ENCODE measurements around the gene FOXP3. TPM values are rescaled to one million over a fixed set of nuclear protein-coding genes. Genes with fewer than 3 reads are reported as not detected.

FOXP3 gene
- total and polyA plus RNA-seq, 2 of the 4 experiments (the other 2 are of a cell fraction) = 0.05 TPM; not detected in 1

DNA sequence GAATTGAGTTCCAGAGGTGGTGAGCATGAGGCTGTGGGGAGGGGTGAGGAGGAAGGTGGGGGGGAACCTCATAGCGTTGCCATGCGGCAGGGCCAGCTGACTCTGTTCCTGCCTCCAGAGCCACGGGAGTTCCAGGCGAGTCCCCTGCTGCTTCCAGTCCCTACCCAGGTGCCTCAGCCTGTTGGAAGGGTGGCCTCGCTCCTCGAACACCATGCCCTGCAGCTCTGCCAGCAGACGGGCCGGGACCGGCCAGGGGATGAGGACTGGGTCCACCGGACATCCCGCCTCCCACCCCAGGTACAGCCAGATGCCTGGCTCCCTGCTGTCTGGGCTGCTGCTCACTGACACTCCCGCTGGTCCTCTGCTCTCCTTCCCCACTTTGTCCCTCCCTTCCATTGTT lies 21.3 kb downstream of the FOXP3 start:
- in situ Hi-C loops (cut with MboI; ENCODE audit: low sequenced_read_pairs) = no loop called here
- dilution Hi-C loops (cut with HindIII; ENCODE audit: low sequenced_read_pairs, unreplicated experiment) = no loop called here
- ChIA-PET CTCF (no interaction called here), POLR2A (ENCODE audit: unreplicated experiment) (no interaction called here)
- H2AK9ac ChIP-seq (replicated peaks; ENCODE audit: low read depth, low read length, poor library complexity) = no peak overlapping the region
- H3K4me1 ChIP-seq (ENCODE audit: control insufficient read depth, insufficient read depth, low read length) = no peaks in the 10 kb centered on the region
- no peak overlapping the region for H3K23ac ChIP-seq (ENCODE audit: low read depth, low read length)
- no peak overlapping the region for H4K91ac ChIP-seq (ENCODE audit: insufficient read depth, low read depth, low read length)
- no peaks in the 10 kb centered on the region for H4K20me1 ChIP-seq (ENCODE audit: insufficient read depth, low read length)
- no peaks in the 10 kb centered on the region for H3K9me3 ChIP-seq (ENCODE audit: control insufficient read depth, insufficient read depth, low read length)
- no peak overlapping the region for H3K14ac ChIP-seq (replicated peaks; ENCODE audit: low read depth, low read length)
- no peak overlapping the region for H3K4me2 ChIP-seq (ENCODE audit: low read depth, low read length)
- no peak overlapping the region for H3K56ac ChIP-seq (ENCODE audit: extremely low read depth, insufficient read depth, low read length)
- H4K8ac ChIP-seq (ENCODE audit: low read depth in 2 of 2, low read length in 2 of 2) = no peak overlapping the region
- DNase-seq = no peak
- H2BK5ac ChIP-seq (ENCODE audit: low read depth, low read length, poor library complexity, severe bottlenecking) = no peak overlapping the region
- no peaks in the 10 kb centered on the region; the same call in 1 of the 2 replicates for H3K27me3 ChIP-seq (ENCODE audit: control insufficient read depth, insufficient read depth, low read length)
- no TSS peak for BruUV-seq (replicated peaks)
- no peak overlapping the region for H3K9ac ChIP-seq (ENCODE audit: low read depth, low read length)
- H2BK120ac ChIP-seq (ENCODE audit: low read depth, low read length) = no peak overlapping the region
- no peak overlapping the region for H2BK15ac ChIP-seq (ENCODE audit: low read depth, low read length)
- no peak overlapping the region for H3K27ac ChIP-seq (ENCODE audit: insufficient read depth, low read length)
- ATAC-seq (ENCODE audit: low read depth) = no peak
- no peaks in the 10 kb centered on the region for H3K9me1 ChIP-seq (ENCODE audit: insufficient read depth, low read length)
- no peak overlapping the region for H2BK20ac ChIP-seq (ENCODE audit: low read depth, low read length)
- 71% methylated on average over 5 of the region's 12 CpGs; no CpG with 5 or more reads in 1 of the 2 experiments for WGBS, 2 experiments (ENCODE audit: extremely low coverage in 2 of 2, insufficient read length in 1 of 2)
- no peak overlapping the region for H3K4me3 ChIP-seq (ENCODE audit: insufficient read depth, low read depth, low read length)
- H3K36me3 ChIP-seq (ENCODE audit: control insufficient read depth, insufficient read depth, low read length) = peaks cover 7% of the 10 kb centered on the region; the same call in 1 of the 2 replicates
- H3K18ac ChIP-seq (ENCODE audit: low read depth, low read length) = no peak overlapping the region
- TF ChIP-seq, protein P1, sequence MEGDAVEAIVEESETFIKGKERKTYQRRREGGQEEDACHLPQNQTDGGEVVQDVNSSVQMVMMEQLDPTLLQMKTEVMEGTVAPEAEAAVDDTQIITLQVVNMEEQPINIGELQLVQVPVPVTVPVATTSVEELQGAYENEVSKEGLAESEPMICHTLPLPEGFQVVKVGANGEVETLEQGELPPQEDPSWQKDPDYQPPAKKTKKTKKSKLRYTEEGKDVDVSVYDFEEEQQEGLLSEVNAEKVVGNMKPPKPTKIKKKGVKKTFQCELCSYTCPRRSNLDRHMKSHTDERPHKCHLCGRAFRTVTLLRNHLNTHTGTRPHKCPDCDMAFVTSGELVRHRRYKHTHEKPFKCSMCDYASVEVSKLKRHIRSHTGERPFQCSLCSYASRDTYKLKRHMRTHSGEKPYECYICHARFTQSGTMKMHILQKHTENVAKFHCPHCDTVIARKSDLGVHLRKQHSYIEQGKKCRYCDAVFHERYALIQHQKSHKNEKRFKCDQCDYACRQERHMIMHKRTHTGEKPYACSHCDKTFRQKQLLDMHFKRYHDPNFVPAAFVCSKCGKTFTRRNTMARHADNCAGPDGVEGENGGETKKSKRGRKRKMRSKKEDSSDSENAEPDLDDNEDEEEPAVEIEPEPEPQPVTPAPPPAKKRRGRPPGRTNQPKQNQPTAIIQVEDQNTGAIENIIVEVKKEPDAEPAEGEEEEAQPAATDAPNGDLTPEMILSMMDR (conservative IDR thresholded peaks at IDR 0.05; ENCODE audit: low read depth, low read length) = no peak
- TF ChIP-seq USF2 (IDR thresholded peaks at IDR 0.05; ENCODE audit: low read depth, low read length) = no peak
- TF ChIP-seq SMC3 (IDR thresholded peaks at IDR 0.05; ENCODE audit: low read depth, low read length) = no peak
- no peak for TF ChIP-seq FOS (IDR thresholded peaks at IDR 0.05; ENCODE audit: low read depth, low read length)
- TF ChIP-seq RFX5 (IDR thresholded peaks at IDR 0.05; ENCODE audit: low read depth, low read length) = no peak
- TF ChIP-seq RCOR1 (IDR thresholded peaks at IDR 0.05; ENCODE audit: insufficient replicate concordance, low read length) = no peak
- TF ChIP-seq MXI1 (IDR thresholded peaks at IDR 0.05; ENCODE audit: borderline replicate concordance, low read depth, low read length) = no peak
- no peak for TF ChIP-seq CEBPB (IDR thresholded peaks at IDR 0.05; ENCODE audit: low read depth, low read length)
- no peak for TF ChIP-seq BHLHE40 (IDR thresholded peaks at IDR 0.05; ENCODE audit: low read depth, low read length)
- TF ChIP-seq RAD21 (IDR thresholded peaks at IDR 0.05; ENCODE audit: low read length) = no peak
- no peak overlapping the region for H3K4ac ChIP-seq (ENCODE audit: low read depth, low read length)
- no peak overlapping the region for H2AK5ac ChIP-seq (ENCODE audit: low read depth, low read length)
- no peak overlapping the region for H4K5ac ChIP-seq (ENCODE audit: low read depth, low read length)
- H2AFZ ChIP-seq (replicated peaks; ENCODE audit: low read length, poor library complexity) = no peak overlapping the region
- H3K79me1 ChIP-seq (ENCODE audit: low read depth in 1 of 2, low read length in 2 of 2) = no peaks in the 10 kb centered on the region
- intact Hi-C loops (cut with micrococcal nuclease) = no loop called here
